HCT116 (cell line): ENCODE data around the gene DUSP16. TPM values are rescaled to one million over a fixed set of nuclear protein-coding genes. Genes with fewer than 3 reads are reported as not detected.

Experiments used
- ATAC-seq: fragments of 200-7000 bp; cut with Tn5 transposase; 2 replicates; pipeline ENCODE4 v1.9.1; 2020; ENCODE audit warnings: mild to moderate bottlenecking, moderate library complexity
- BruUV-seq: library from RNA; stranded (reverse); fragments of 400-500 nt; replicated peaks from 2 replicates; lab custom pipeline; 2021; lab: Mats Ljungman, UMichigan
- CTCF ChIA-PET: fragments of 300-600 bp; sonication (Branson Sonifier 250); formaldehyde crosslinking; loops from one replicate; lab custom pipeline; 2021; ENCODE audit warnings: antibody characterized with exemption; lab: Charles Lee
- POLR2A ChIA-PET: fragments of 300-600, 350-600 bp; sonication (Branson Sonifier 250); formaldehyde crosslinking; loops from one replicate; lab custom pipeline; 2021; ENCODE audit warnings: antibody characterized with exemption; lab: Charles Lee
- RAD21 ChIA-PET, 2 experiments: fragments of 300-600 bp; sonication (Branson Sonifier 250); formaldehyde crosslinking; loops; one replicate each; lab custom pipeline; 2023; ENCODE audit warnings: low total read pairs in 2 of 2; ENCODE audit not compliant: uncharacterized antibody in 2 of 2, unreplicated experiment in 2 of 2, low non-redundant PET in 1 of 2; lab: Charles Lee
- DNase-seq: peaks from one replicate; pipeline ENCODE4 v3.0.0-alpha.2; 2010; ENCODE audit warnings: low read depth, low spot score
- H2AFZ ChIP-seq: fragments of 200-600 bp; shearing (Covaris generic), sonication (generic); 2 replicates; pipeline ENCODE4 v1.6.1; 2017; ENCODE audit warnings: low read depth, mixed run types, mixed read lengths, antibody characterized with exemption, low read length; ENCODE audit not compliant: poor library complexity, severe bottlenecking
- H3K27ac ChIP-seq: 2 replicates; pipeline ENCODE4 v1.5.1; 2012; ENCODE audit warnings: low read depth, low read length
- H3K27me3 ChIP-seq: fragments of 200-600 bp; sonication (generic); 2 replicates; pipeline ENCODE4 v1.6.1; 2016; ENCODE audit warnings: mixed run types, low read length, mixed read lengths; ENCODE audit not compliant: insufficient read depth
- H3K36me3 ChIP-seq, 2 experiments: fragments of 200-500 bp in 1 of 2; fragments of 200-600 bp in 1 of 2; sonication (Bioruptor generic) in 1 of 2; sonication (generic) in 1 of 2; 2 replicates each; pipeline versions ENCODE4 v1.5.1 to v1.6.1; 2014 to 2016; ENCODE audit warnings: low read length in 2 of 2, inconsistent platforms in 1 of 2, mixed read lengths in 1 of 2, mixed run types in 1 of 2; ENCODE audit not compliant: insufficient read depth in 2 of 2, control insufficient read depth in 1 of 2
- H3K4me1 ChIP-seq, 2 experiments: fragments of 200-600 bp in 1 of 2; sonication (generic) in 1 of 2; 2 replicates each; pipeline versions ENCODE4 v1.5.1 to v1.6.1; 2012 to 2017; ENCODE audit warnings: low read length in 2 of 2, inconsistent platforms in 1 of 2, mild to moderate bottlenecking in 1 of 2, mixed read lengths in 1 of 2, mixed run types in 1 of 2, moderate library complexity in 1 of 2; ENCODE audit not compliant: insufficient read depth in 2 of 2, control insufficient read depth in 1 of 2
- H3K4me2 ChIP-seq: fragments of 200-600 bp; sonication (generic); 2 replicates; pipeline ENCODE4 v1.6.1; 2017; ENCODE audit warnings: mixed run types, low read length, mixed read lengths
- H3K4me3 ChIP-seq, 2 experiments: fragments of 200-600 bp in 1 of 2; sonication (generic) in 1 of 2; replicated peaks in 1 of 2; 2 replicates each; pipeline ENCODE4 v1.5.1; 2011 to 2016; ENCODE audit warnings: low read length in 2 of 2, control low read depth in 1 of 2, low read depth in 1 of 2, mild to moderate bottlenecking in 1 of 2, mixed read lengths in 1 of 2, mixed run types in 1 of 2
- H3K79me2 ChIP-seq: fragments of 200-600 bp; sonication (generic); 2 replicates; pipeline ENCODE4 v1.6.1; 2017; ENCODE audit warnings: mild to moderate bottlenecking, mixed run types, low read length, moderate library complexity, mixed read lengths; ENCODE audit not compliant: insufficient read depth
- H3K9ac ChIP-seq: fragments of 200-600 bp; sonication (generic); 2 replicates; pipeline ENCODE4 v1.6.1; 2016; ENCODE audit warnings: low read length, mixed read lengths
- H3K9me2 ChIP-seq: fragments of 200-600 bp; sonication (generic), shearing (Covaris generic); 2 replicates; pipeline ENCODE4 v1.6.1; 2017; ENCODE audit warnings: mixed run types, mild to moderate bottlenecking, moderate library complexity; ENCODE audit not compliant: insufficient read depth
- H3K9me3 ChIP-seq, 2 experiments: fragments of 200-500 bp in 1 of 2; fragments of 200-600 bp in 1 of 2; sonication (Bioruptor generic) in 1 of 2; sonication (generic) in 1 of 2; 2 replicates each; pipeline ENCODE4 v1.6.1; 2014 to 2017; ENCODE audit warnings: low read length in 2 of 2, mixed read lengths in 2 of 2, inconsistent platforms in 1 of 2, low read depth in 1 of 2, mild to moderate bottlenecking in 1 of 2, mixed run types in 1 of 2, moderate library complexity in 1 of 2; ENCODE audit not compliant: control insufficient read depth in 1 of 2, insufficient read depth in 1 of 2
- H4K20me1 ChIP-seq: fragments of 200-600 bp; sonication (generic), shearing (Covaris generic); 2 replicates; pipeline ENCODE4 v1.6.1; 2017; ENCODE audit warnings: mixed run types, mild to moderate bottlenecking, moderate library complexity; ENCODE audit not compliant: insufficient read depth
- ATF3 ChIP-seq: IDR thresholded peaks from 2 replicates; pipeline ENCODE4 v1.6.1; 2012
- CBX3 ChIP-seq: IDR thresholded peaks from 2 replicates; pipeline ENCODE4 v1.6.1; 2012; ENCODE audit warnings: low read depth
- CEBPB ChIP-seq: IDR thresholded peaks from 2 replicates; pipeline ENCODE4 v1.6.1; 2012; ENCODE audit warnings: low read depth
- CTCF ChIP-seq, 3 experiments: fragments of 200-600 bp in 1 of 3; sonication (generic) in 1 of 3; IDR thresholded peaks in 2 of 3; conservative IDR thresholded peaks in 1 of 3; 2 replicates each; pipeline ENCODE4 v1.5.1; 2012 to 2017; ENCODE audit warnings: low read depth in 2 of 3, low read length in 2 of 3, antibody characterized with exemption in 1 of 3, borderline replicate concordance in 1 of 3, control low read depth in 1 of 3, mild to moderate bottlenecking in 1 of 3, mixed read lengths in 1 of 3, mixed run types in 1 of 3, moderate library complexity in 1 of 3; ENCODE audit not compliant: insufficient read depth in 1 of 3
- EGR1 ChIP-seq: IDR thresholded peaks from 2 replicates; pipeline ENCODE4 v1.6.1; 2012; ENCODE audit warnings: low read depth
- ELF1 ChIP-seq: IDR thresholded peaks from 2 replicates; pipeline ENCODE4 v1.6.1; 2012; ENCODE audit warnings: low read depth, borderline replicate concordance
- EZH2 ChIP-seq: fragments of 200-600 bp; sonication (generic); IDR thresholded peaks from 2 replicates; pipeline ENCODE4 v1.6.1; 2017; ENCODE audit warnings: antibody characterized with exemption, mixed run types
- EZH2phosphoT487 ChIP-seq: fragments of 200-600 bp; IDR thresholded peaks from 2 replicates; pipeline ENCODE4 v1.6.1; 2018; ENCODE audit warnings: antibody characterized with exemption, borderline replicate concordance
- FOSL1 ChIP-seq: IDR thresholded peaks from 2 replicates; pipeline ENCODE4 v1.6.1; 2012; ENCODE audit warnings: low read depth
- JUND ChIP-seq: IDR thresholded peaks from 2 replicates; pipeline ENCODE4 v1.6.1; 2012
- POLR2AphosphoS5 ChIP-seq: IDR thresholded peaks from 2 replicates; pipeline ENCODE4 v1.6.1; 2011; ENCODE audit warnings: mild to moderate bottlenecking, low read depth, low read length, moderate library complexity
- RAD21 ChIP-seq: IDR thresholded peaks from 2 replicates; pipeline ENCODE4 v1.6.1; 2012; ENCODE audit warnings: low read depth, mild to moderate bottlenecking
- REST ChIP-seq: IDR thresholded peaks from 2 replicates; pipeline ENCODE4 v1.6.1; 2012; ENCODE audit warnings: low read depth
- SIN3A ChIP-seq: IDR thresholded peaks from 2 replicates; pipeline ENCODE4 v1.6.1; 2012; ENCODE audit warnings: low read depth
- SP1 ChIP-seq: IDR thresholded peaks from 2 replicates; pipeline ENCODE4 v1.6.1; 2012; ENCODE audit warnings: low read depth
- TCF7L2 ChIP-seq: IDR thresholded peaks from 2 replicates; pipeline ENCODE4 v1.7.0; 2011; ENCODE audit warnings: borderline replicate concordance, inconsistent platforms; ENCODE audit not compliant: insufficient read depth, insufficient read length; ENCODE audit errors: extremely low read depth
- YY1 ChIP-seq: IDR thresholded peaks from 2 replicates; pipeline ENCODE4 v1.6.1; 2011; ENCODE audit warnings: low read length, low read depth, moderate library complexity, mild to moderate bottlenecking; ENCODE audit not compliant: insufficient replicate concordance; ENCODE audit errors: extremely low read depth
- ZFX ChIP-seq: fragments of 450-650 bp; IDR thresholded peaks from 2 replicates; pipeline ENCODE4 v1.6.1; 2017
- ZNF274 ChIP-seq: fragments of 200-500 bp; sonication (Bioruptor generic); IDR thresholded peaks from 2 replicates; pipeline ENCODE4 v1.6.1; 2014; ENCODE audit warnings: mild to moderate bottlenecking, low read depth, low read length, inconsistent platforms
- intact Hi-C: fragments of 100-400 bp; cut with micrococcal nuclease; formaldehyde crosslinking; loops from 2 replicates; pipeline ENCODE4 v1.10.0; 2022
- total RNA-seq: library from RNA; stranded (reverse); gene quantifications from one replicate; pipeline ENCODE4 v1.2.1, GENCODE V29; 2021; ENCODE audit not compliant: unreplicated experiment
- TF ChIP-seq, protein P1 (sequence below): IDR thresholded peaks from 2 replicates; pipeline ENCODE4 v1.6.1; 2011; ENCODE audit warnings: mild to moderate bottlenecking, low read length, moderate library complexity; ENCODE audit not compliant: insufficient replicate concordance; ENCODE audit errors: extremely low read depth

DUSP16 gene
- total RNA-seq, 1 experiment from 2014 or later, result 13.4 TPM

GRCh38 chr12:12533238-12533829 is 29.3 kb downstream of the DUSP16 start:
- RAD21 ChIA-PET, result no interaction called here
- CTCF ChIA-PET, result no interaction called here
- no TSS peak for BruUV-seq
- no peak overlapping the region for H3K27ac ChIP-seq
- no peak for DNase-seq
- POLR2A ChIA-PET, result interaction anchor here (0.6 to 0.8 kb wide), 2 partner anchors 10 to 47 kb away, joined by 3 read pairs; no protein-coding TSS in a partner anchor
- H3K4me2 ChIP-seq, result peak overlapping the region; percentile 59
- H3K36me3 ChIP-seq, result no peaks in the 10 kb centered on the region
- intact Hi-C loops, result no loop called here
- no peak overlapping the region for H3K4me3 ChIP-seq
- H2AFZ ChIP-seq, result no peak overlapping the region
- H4K20me1 ChIP-seq, result no peaks in the 10 kb centered on the region
- H3K4me1 ChIP-seq, result peaks cover 13 to 18% of the 10 kb centered on the region in 2 experiments
- no peaks in the 10 kb centered on the region for H3K9me3 ChIP-seq
- peak overlapping the region; percentile 12; the same call in 1 of the 2 replicates for H3K9ac ChIP-seq
- H3K9me2 ChIP-seq, result no peaks in the 10 kb centered on the region; the same call in 1 of the 2 replicates
- peak; percentile 55 for ATAC-seq
- no peak for TF ChIP-seq SP1
- TF ChIP-seq SIN3A, result no peak
- no peak for TF ChIP-seq POLR2AphosphoS5
- TF ChIP-seq ZFX, result no peak
- TF ChIP-seq EZH2, result no peak
- no peak for TF ChIP-seq TCF7L2
- no peak for TF ChIP-seq ATF3
- TF ChIP-seq CBX3, result no peak
- TF ChIP-seq CTCF (IDR thresholded peaks at IDR 0.05 in 2 of 3, conservative IDR thresholded peaks at IDR 0.05 in 1 of 3; ENCODE audit: borderline replicate concordance in 1 of 3, insufficient read depth in 1 of 3, low read depth in 2 of 3, low read length in 2 of 3), result no peak
- no peak for TF ChIP-seq RAD21
- TF ChIP-seq YY1, result no peak
- TF ChIP-seq CEBPB, result no peak
- TF ChIP-seq JUND, result no peak
- TF ChIP-seq, protein P1, sequence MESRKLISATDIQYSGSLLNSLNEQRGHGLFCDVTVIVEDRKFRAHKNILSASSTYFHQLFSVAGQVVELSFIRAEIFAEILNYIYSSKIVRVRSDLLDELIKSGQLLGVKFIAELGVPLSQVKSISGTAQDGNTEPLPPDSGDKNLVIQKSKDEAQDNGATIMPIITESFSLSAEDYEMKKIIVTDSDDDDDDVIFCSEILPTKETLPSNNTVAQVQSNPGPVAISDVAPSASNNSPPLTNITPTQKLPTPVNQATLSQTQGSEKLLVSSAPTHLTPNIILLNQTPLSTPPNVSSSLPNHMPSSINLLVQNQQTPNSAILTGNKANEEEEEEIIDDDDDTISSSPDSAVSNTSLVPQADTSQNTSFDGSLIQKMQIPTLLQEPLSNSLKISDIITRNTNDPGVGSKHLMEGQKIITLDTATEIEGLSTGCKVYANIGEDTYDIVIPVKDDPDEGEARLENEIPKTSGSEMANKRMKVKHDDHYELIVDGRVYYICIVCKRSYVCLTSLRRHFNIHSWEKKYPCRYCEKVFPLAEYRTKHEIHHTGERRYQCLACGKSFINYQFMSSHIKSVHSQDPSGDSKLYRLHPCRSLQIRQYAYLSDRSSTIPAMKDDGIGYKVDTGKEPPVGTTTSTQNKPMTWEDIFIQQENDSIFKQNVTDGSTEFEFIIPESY, result no peak
- TF ChIP-seq ELF1, result no peak
- TF ChIP-seq EGR1, result no peak
- no peak for TF ChIP-seq REST
- no peak for TF ChIP-seq ZNF274
- TF ChIP-seq FOSL1, result no peak
- TF ChIP-seq EZH2phosphoT487, result no peak
- no peaks in the 10 kb centered on the region for H3K79me2 ChIP-seq
- H3K27me3 ChIP-seq, result no peaks in the 10 kb centered on the region
